ENCODE data around the gene HP.
"Not testable (repeated sequence)": the region's sequence is repeated elsewhere in the genome, so short reads cannot be mapped to it uniquely, and the experiment has no call there.

DNA sequence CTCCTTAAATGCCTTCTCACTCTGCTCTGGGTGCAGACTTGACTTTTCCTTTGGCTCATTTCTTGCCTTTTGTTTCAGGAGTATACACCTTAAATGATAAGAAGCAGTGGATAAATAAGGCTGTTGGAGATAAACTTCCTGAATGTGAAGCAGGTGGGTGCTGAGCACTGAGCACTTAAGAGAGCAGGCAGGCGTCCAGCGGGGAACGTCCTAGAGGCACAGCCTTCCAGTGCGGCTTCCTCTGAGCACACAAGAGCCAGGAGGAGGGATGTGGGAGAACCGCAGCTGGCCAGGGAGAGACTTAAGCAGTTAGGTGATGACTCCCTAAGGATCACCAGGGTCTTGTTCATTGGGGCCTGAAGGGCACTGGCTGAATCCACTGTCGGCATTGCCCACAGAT is 20.8 kb downstream of the HP start:
- TF ChIP-seq, protein P1, sequence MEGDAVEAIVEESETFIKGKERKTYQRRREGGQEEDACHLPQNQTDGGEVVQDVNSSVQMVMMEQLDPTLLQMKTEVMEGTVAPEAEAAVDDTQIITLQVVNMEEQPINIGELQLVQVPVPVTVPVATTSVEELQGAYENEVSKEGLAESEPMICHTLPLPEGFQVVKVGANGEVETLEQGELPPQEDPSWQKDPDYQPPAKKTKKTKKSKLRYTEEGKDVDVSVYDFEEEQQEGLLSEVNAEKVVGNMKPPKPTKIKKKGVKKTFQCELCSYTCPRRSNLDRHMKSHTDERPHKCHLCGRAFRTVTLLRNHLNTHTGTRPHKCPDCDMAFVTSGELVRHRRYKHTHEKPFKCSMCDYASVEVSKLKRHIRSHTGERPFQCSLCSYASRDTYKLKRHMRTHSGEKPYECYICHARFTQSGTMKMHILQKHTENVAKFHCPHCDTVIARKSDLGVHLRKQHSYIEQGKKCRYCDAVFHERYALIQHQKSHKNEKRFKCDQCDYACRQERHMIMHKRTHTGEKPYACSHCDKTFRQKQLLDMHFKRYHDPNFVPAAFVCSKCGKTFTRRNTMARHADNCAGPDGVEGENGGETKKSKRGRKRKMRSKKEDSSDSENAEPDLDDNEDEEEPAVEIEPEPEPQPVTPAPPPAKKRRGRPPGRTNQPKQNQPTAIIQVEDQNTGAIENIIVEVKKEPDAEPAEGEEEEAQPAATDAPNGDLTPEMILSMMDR (IDR thresholded peaks at IDR 0.05): not testable (repeated sequence)
- TF ChIP-seq POLR2A, POLR2AphosphoS5 (IDR thresholded peaks at IDR 0.05): not testable (repeated sequence)
